Ramos (cell line): ENCODE measurements around the gene CACNB4.
"Not testable (repeated sequence)": the region's sequence is repeated elsewhere in the genome, so short reads cannot be mapped to it uniquely, and the experiment has no call there.

Source experiments
- in situ Hi-C: fragments of 300-500 bp; cut with MboI; formaldehyde crosslinking; loops from one replicate; pipeline ENCODE4 v1.14.3; 2022; ENCODE audit warnings: low sequenced_read_pairs; ENCODE audit not compliant: unreplicated experiment

The CACNB4 gene

GRCh38 chr2:151952691-151953456 is 146.0 kb downstream of the CACNB4 start:
- in situ Hi-C loops, result no loop called here

- in situ Hi-C loops, result no loop called here
Observed at GRCh38 chr2:151947813-151948165, 151.1 kb downstream of the CACNB4 start.

- in situ Hi-C loops, result no loop called here
Observed at GRCh38 chr2:151946899-151947812, 151.7 kb downstream of the CACNB4 start.

DNA sequence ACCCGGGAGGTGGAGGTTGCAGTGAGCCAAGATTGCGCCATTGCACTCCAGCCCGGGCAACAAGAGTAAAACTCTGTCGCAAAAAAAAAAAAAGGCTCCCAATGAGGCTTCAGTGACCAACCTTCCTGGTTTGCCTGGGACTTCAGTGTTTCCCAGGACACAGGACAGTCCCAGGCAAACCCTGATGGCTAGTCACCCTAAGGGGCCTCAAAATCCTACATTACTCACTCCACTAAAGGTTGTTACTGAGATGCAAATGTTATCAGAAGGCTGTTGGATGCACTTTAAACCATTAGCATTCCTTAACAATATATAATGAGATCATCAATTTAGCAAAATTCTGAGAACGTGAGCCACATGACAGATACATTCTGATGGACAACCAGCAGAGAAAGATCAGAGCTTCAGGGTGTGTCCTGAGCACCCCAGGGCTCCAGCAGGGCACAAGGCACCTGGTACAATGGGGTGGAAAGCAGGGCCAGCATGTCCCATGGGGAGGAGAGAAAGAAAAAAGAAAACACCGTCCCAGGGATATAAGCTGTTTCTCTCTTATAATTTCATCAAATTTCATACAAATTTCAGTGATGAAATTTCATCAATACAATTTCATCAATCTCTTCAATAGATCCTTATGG is 152.5 kb downstream of the CACNB4 start:
- in situ Hi-C loops, result no loop called here

DNA sequence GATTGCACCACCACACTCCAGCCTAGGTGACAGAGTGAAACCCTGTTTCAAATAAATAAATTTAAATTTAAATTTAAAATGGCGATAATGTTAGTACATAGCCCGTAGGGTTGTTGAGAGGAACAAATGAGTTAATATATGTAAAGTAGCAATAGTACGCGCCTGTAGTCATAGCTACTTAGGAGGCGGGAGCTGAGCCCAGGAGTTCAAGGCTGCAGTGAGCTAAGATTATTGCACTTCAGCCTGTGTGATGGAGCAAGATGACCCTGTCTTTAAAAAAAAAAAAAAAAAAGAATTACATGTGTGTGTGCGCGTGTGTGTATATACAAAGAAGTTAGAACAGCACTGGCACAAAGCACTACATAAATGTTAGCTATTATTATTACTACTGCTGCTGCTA is 153.2 kb downstream of the CACNB4 start:
- in situ Hi-C loops, result no loop called here

DNA sequence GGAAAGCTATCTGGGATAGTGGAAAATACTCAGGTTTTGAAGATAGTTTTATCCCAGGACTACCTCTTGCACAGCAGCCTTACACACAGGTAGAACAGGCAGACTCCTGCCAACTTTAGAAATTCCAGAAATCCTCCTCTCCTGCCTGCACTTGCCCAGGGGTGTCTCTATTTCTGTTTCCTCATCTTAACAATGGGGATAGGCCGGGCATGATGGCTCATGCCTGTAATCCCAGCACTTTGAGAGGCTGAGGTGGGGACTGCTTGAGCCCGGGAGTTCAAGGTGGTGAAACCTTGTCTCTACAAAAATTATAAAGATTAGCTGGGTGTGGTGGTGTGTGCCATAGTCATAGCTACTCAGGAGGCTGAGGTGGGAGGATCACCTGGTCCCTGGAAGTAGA is 153.7 kb downstream of the CACNB4 start:
- in situ Hi-C loops, result no loop called here

GRCh38 chr2:151943461-151943860 is 155.4 kb downstream of the CACNB4 start:
- in situ Hi-C loops, result no loop called here

GRCh38 chr2:151942540-151943205 is 156.2 kb downstream of the CACNB4 start:
- in situ Hi-C loops, result not testable (repeated sequence)

GRCh38 chr2:151937966-151938365 is 160.9 kb downstream of the CACNB4 start:
- in situ Hi-C loops, result no loop called here

- in situ Hi-C loops, result no loop called here
Observed at GRCh38 chr2:151936626-151937025, 162.2 kb downstream of the CACNB4 start.

DNA sequence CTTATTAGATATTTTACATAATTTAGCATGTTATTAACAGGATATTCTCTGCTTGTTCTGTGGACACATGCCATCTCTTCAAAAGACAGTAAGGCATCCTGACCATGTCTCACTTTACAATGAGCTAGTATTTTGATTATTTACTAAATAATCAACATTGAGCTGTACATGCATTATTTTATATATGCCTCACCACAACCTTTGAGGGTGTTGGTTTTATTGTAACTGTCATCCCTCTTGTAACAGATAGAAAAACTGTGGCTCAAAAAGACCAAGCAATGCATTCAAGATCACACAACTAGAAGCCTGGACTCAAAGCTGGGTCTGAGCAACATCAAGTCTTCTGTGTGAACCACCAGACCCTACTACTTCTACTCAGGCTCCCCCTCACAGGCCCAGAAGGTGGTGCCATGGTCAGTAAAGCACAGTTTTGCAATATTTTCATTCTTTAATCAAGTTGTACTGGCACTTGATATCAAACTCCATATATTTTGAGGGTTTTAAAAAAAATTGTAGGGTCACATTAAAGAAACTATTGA is 165.5 kb downstream of the CACNB4 start:
- in situ Hi-C loops, result no loop called here

DNA sequence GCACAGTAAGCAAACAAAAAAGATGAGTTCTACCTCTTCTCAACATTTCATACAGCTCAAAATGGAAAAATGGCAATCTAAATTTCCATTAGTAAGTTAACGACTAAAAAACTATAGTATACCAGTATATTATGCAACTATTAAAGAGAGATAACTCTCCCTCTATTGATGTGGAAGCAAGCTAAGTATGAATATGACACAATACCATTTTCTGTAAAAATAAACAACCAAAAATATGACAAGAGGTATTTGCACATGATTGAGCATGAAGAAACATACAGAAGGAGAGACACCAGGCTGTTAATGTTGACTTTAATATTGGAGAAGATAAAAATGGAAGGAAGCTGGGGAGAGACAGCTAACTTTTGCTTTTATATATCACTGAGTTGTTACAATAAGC is 167.1 kb downstream of the CACNB4 start:
- in situ Hi-C loops, result no loop called here

- in situ Hi-C loops, result no loop called here
Observed at GRCh38 chr2:151931030-151931611, 167.7 kb downstream of the CACNB4 start.

GRCh38 chr2:151930042-151930441 is 168.8 kb downstream of the CACNB4 start:
- in situ Hi-C loops, result no loop called here

DNA sequence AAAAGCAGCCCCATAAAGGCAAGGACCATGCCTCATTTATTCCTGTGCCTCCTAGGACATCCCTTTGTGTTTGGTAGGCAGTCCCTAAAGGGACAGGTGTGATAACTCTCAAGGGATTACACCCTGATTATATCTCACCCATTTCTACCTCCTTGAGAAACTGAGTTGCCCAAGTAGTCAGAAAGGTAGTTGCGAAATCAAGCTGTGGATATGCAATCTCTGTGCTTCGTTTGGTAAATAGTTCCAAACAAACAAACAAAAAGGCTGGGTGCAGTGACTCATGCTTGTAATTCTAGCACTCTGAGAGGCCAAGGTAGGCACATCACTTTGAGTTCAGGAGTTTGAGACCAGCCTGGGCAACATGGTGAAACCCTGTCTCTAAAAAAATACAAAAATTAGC is 170.5 kb downstream of the CACNB4 start:
- in situ Hi-C loops, result no loop called here

DNA sequence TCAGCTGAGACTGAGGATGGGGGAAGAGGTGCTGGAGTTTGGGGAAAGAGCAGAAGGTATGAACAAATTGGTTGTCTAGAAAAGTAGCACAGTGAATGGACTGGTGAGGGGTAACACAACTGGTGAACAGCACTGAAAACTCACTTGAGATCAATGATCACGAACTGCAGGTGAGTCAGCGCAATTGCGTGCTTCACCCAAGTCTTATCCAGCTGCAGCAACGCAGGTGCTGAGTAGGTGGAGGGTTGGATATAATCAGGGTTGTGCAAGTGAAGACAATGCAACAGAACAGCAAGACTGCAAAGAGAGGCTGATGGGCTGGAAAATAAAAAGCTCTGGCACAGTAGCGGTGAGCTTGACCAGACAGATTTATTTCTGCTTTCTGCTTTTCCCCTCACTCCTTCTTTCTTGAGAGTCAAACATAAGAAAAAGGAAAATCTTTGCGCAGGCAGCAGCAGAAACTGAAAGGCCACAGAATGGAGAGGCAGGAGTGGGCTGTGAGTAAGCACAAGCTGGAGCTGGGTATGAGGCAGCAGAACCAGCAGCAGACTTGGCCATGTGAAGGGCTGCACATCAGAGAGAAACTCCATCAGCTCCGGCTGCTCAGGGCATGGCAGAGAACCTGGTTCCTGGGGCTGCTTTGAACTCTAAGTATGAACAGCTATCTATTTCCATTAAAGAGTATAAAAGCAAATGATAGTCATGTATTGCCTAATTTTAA is 171.2 kb downstream of the CACNB4 start:
- in situ Hi-C loops, result no loop called here

DNA sequence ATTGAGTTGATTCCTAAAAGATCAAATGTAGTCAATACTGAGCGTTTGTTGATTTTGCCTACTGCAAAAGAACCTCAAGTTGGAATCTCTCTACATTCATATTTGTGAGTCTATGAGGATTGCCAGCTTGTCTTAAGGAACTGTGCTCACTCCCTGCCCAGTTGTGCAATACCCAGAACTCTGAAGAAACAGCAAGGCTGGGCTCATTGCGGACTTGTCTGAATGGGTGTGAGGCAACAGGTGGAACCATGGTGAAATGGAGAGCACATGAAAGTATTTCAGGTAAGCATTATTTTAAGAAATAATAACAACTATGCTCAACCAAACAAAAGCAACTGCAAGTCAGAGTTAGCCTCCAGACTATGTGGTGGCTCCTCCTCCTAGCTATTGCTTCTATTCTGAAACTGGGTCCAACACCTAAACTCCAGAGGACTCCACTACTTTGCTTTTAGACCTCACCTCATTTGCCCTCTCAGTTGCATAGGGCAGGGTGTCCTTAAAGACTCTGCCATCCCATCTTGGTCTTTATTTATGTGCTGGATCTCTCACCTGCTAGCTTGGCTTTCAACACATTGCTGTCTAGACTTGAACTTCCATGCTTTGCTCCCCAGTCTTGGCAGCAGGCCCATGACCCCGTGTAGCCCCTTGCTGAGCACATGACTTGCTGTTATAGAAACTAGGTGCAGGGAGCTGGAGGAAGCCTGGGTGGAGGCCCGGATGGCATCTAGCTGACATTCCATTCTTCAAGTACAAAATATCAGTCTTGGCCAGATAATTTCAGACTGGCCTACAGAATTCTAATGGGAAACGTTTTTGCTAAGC is 175.8 kb downstream of the CACNB4 start:
- in situ Hi-C loops, result no loop called here

- in situ Hi-C loops, result no loop called here
Observed at GRCh38 chr2:151919786-151920185, 179.1 kb downstream of the CACNB4 start.
